ENCODE measurements around the gene HSPA1B. TPM values are rescaled to one million over a fixed set of nuclear protein-coding genes. Genes with fewer than 3 reads are reported as not detected.

Gene HSPA1B
- total RNA-seq, 1 experiment from 2014 or later: 85.1 TPM

- Histone ChIP-seq H3K9ac (ENCODE audit: extremely low read depth, insufficient read length, low read length) (no peak overlapping the region), H4K20me1 (ENCODE audit: control insufficient read depth, insufficient read depth, insufficient read length) (no peaks in the 10 kb centered on the region), H2BK120ac (ENCODE audit: low read depth, low read length, poor library complexity, severe bottlenecking) (no peak overlapping the region), H2BK15ac (ENCODE audit: low read depth, low read length) (no peak overlapping the region), H3K4me1 (ENCODE audit: insufficient read depth, low read length) (no peaks in the 10 kb centered on the region), H3K4me2 (ENCODE audit: insufficient read depth, insufficient read length, low read length) (no peak overlapping the region), H3K18ac (ENCODE audit: insufficient read length, low read depth, low read length) (no peak overlapping the region), H3K27ac (ENCODE audit: insufficient read length, low read depth, low read length) (no peak overlapping the region), H3K4ac (ENCODE audit: low read depth, low read length) (no peak overlapping the region), H4K91ac (ENCODE audit: insufficient read length, low read depth, low read length) (no peak overlapping the region), H3K14ac (ENCODE audit: insufficient read depth, low read length) (no peak overlapping the region), H3K9me3 (ENCODE audit: control insufficient read depth, low read depth, low read length) (no peaks in the 10 kb centered on the region), H3K23me2 (ENCODE audit: insufficient read length, low read depth, low read length, poor library complexity, severe bottlenecking) (no peaks in the 10 kb centered on the region), H4K8ac (replicated peaks; ENCODE audit: insufficient read length, low read depth, low read length) (no peak overlapping the region), H2BK20ac (ENCODE audit: low read depth, low read length, poor library complexity, severe bottlenecking) (no peak overlapping the region), H3T11ph (ENCODE audit: low read length) (no peak overlapping the region), H2AK5ac (ENCODE audit: insufficient read length, low read length) (no peak overlapping the region), H2BK12ac (ENCODE audit: insufficient read length, low read depth, low read length) (no peak overlapping the region), H3K79me2 (ENCODE audit: insufficient read depth, low read length) (no peaks in the 10 kb centered on the region), H2BK5ac (ENCODE audit: insufficient read length, low read length) (no peak overlapping the region), H3K23ac (ENCODE audit: insufficient read length, low read depth, low read length) (no peak overlapping the region), H3K27me3 (ENCODE audit: insufficient read depth, low read length) (no peaks in the 10 kb centered on the region), H2AFZ (ENCODE audit: low read length) (no peak overlapping the region), H4K5ac (ENCODE audit: insufficient read length, low read depth, low read length) (no peak overlapping the region), H3K79me1 (ENCODE audit: insufficient read depth, low read depth, low read length, poor library complexity, severe bottlenecking) (no peaks in the 10 kb centered on the region), H3K56ac (ENCODE audit: insufficient read length, low read depth, low read length) (no peak overlapping the region)
- no peaks in the 10 kb centered on the region for H3K9me3 Mint-ChIP-seq
- H3K4me1 Mint-ChIP-seq: peaks cover 5 to 10% of the 10 kb centered on the region in 2 experiments; a peak in 3 of 4 replicates
- TF ChIP-seq, protein P1, sequence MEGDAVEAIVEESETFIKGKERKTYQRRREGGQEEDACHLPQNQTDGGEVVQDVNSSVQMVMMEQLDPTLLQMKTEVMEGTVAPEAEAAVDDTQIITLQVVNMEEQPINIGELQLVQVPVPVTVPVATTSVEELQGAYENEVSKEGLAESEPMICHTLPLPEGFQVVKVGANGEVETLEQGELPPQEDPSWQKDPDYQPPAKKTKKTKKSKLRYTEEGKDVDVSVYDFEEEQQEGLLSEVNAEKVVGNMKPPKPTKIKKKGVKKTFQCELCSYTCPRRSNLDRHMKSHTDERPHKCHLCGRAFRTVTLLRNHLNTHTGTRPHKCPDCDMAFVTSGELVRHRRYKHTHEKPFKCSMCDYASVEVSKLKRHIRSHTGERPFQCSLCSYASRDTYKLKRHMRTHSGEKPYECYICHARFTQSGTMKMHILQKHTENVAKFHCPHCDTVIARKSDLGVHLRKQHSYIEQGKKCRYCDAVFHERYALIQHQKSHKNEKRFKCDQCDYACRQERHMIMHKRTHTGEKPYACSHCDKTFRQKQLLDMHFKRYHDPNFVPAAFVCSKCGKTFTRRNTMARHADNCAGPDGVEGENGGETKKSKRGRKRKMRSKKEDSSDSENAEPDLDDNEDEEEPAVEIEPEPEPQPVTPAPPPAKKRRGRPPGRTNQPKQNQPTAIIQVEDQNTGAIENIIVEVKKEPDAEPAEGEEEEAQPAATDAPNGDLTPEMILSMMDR (conservative IDR thresholded peaks at IDR 0.05): no peak
- H3K4me3 Mint-ChIP-seq: no peak overlapping the region
- DNase-seq: no peak
- no peaks in the 10 kb centered on the region for H3K27me3 Mint-ChIP-seq (ENCODE audit: low read depth)
- H3K27ac Mint-ChIP-seq: no peak overlapping the region; a peak in 2 of 7 replicates
- H3K36me3 Mint-ChIP-seq (ENCODE audit: insufficient read depth in 1 of 3, low read depth in 3 of 3): peaks cover 32 to 56% (median 40%) of the 10 kb centered on the region in 3 experiments; a peak in 6 of 7 replicates
- no CpG with 5 or more reads among the region's 5 CpGs for WGBS (ENCODE audit: extremely low coverage, insufficient read length, low lambda C conversion rate)
These were observed 49.3 kb upstream of the HSPA1B start for GRCh38 chr6:31778193-31778592.

Data from H9 (cell line).